ENCODE measurements around the gene SNAPC2. TPM values are rescaled to one million over a fixed set of nuclear protein-coding genes. Genes with fewer than 3 reads are reported as not detected.

Gene SNAPC2
- 46.0 and 47.4 TPM in 2 replicates for total RNA-seq

GRCh38 chr19:7919610-7920518 lies at the start of gene SNAPC2:
Gene SNAPC2 (plus strand): TSS chr19:7920338. CDS start chr19:7920367, 29 bp downstream.

GRCh38 chr19:7874076-7874896 lies 45.9 kb upstream of the SNAPC2 start, which contains the start of gene PRR36:
Gene PRR36 (minus strand): TSS chr19:7874390. CDS start chr19:7873689, 701 bp downstream.

GRCh38 chr19:7888145-7888825 lies 31.9 kb upstream of the SNAPC2 start, which contains the start of gene LRRC8E:
Gene LRRC8E (plus strand): TSS chr19:7888510. CDS start chr19:7895604, 7,094 bp downstream.

GRCh38 chr19:7903244-7904073 lies 16.7 kb upstream of the SNAPC2 start, which contains the start of gene MAP2K7:
Gene MAP2K7 (plus strand): TSS chr19:7903877. CDS start chr19:7903945, 68 bp downstream.

GRCh38 chr19:7914598-7915045 lies 5.5 kb upstream of the SNAPC2 start, which contains the start of gene TGFBR3L:
Gene TGFBR3L (plus strand): TSS chr19:7914830.

GRCh38 chr19:7926021-7926726 lies 6.0 kb downstream of the SNAPC2 start, which contains the start of gene CTXN1:
Gene CTXN1 (minus strand): TSS chr19:7926135. CDS start chr19:7925538, 597 bp downstream.

GRCh38 chr19:7943444-7944176 lies 23.5 kb downstream of the SNAPC2 start, which contains the start of gene TIMM44:
Gene TIMM44 (minus strand): TSS chr19:7943666. CDS start chr19:7943651, 15 bp downstream.

Other genes starting within 250 kb of the SNAPC2 start
- gene MCEMP1, start 243.2 kb upstream of the SNAPC2 start, total RNA-seq: not detected in 2 replicates
- 112 and 152 TPM in 2 replicates for gene TRAPPC5, start 239.5 kb upstream of the SNAPC2 start, total RNA-seq
- gene FCER2, start 218.2 kb upstream of the SNAPC2 start, total RNA-seq: not detected in 2 replicates
- not detected in 2 replicates for gene CLEC4G, start 188.2 kb upstream of the SNAPC2 start, total RNA-seq
- not detected in 2 replicates for gene CD209, start 172.8 kb upstream of the SNAPC2 start, total RNA-seq
- not detected in 2 replicates for gene CLEC4M, start 157.1 kb upstream of the SNAPC2 start, total RNA-seq
- gene EVI5L, start 90.1 kb upstream of the SNAPC2 start, total RNA-seq: 13.8 and 15.0 TPM in 2 replicates
- gene PRR36, start 45.9 kb upstream of the SNAPC2 start, total RNA-seq: not detected in 2 replicates
- 3.5 and 5.7 TPM in 2 replicates for gene LRRC8E, start 31.8 kb upstream of the SNAPC2 start, total RNA-seq
- 10.0 and 17.1 TPM in 2 replicates for gene MAP2K7, start 16.5 kb upstream of the SNAPC2 start, total RNA-seq
- 6.3 and 8.9 TPM in 2 replicates for gene TGFBR3L, start 5.5 kb upstream of the SNAPC2 start, total RNA-seq
- gene CTXN1, start 5.8 kb downstream of the SNAPC2 start, total RNA-seq: 4.3 and 7.1 TPM in 2 replicates
- 48.3 and 50.6 TPM in 2 replicates for gene TIMM44, start 23.3 kb downstream of the SNAPC2 start, total RNA-seq
- 51.3 and 54.5 TPM in 2 replicates for gene ELAVL1, start 85.3 kb downstream of the SNAPC2 start, total RNA-seq
- gene CCL25, start 132.4 kb downstream of the SNAPC2 start, total RNA-seq: not detected in 2 replicates
- gene FBN3, start 229.3 kb downstream of the SNAPC2 start, total RNA-seq: not detected in 2 replicates

Measured in epithelial cell of alveolus of lung (primary cell).